Measurements from ENCODE around the gene FOXRED1. TPM values are rescaled to one million over a fixed set of nuclear protein-coding genes. Genes with fewer than 3 reads are reported as not detected.
"Not testable (repeated sequence)": the region's sequence is repeated elsewhere in the genome, so short reads cannot be mapped to it uniquely, and the experiment has no call there.

Gene FOXRED1
- total RNA-seq, 1 experiment from 2014 or later: 43.2 TPM

DNA sequence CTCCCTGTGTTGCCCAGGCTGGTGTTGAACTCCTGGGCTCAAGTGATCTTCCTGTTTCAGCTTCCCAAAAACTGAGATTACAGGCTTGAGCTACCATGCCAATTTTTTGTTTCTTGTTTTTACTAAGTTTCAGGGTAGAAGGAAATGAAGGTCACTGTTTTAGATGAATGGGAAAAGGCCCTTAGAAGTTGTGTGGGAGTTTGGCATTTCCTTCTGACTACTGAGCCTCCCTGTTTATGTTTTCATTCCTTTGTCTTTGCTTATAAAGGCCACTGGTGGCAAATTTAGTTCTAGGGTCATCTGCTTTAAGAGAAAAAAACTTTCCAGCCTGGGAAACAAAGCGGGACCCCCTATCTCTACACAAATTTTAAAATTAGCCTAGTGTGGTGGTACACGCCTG is 22.3 kb upstream of the FOXRED1 start:
- Histone ChIP-seq H3K27ac (no peak overlapping the region), H3K9me3 (ENCODE audit: insufficient read depth, low read depth) (no peaks in the 10 kb centered on the region), H3K9me2 (ENCODE audit: insufficient read depth) (no peaks in the 10 kb centered on the region), H2AFZ (no peak overlapping the region), H4K20me1 (ENCODE audit: insufficient read depth) (no peaks in the 10 kb centered on the region), H3K36me3 (ENCODE audit: low read depth) (peaks cover 7% of the 10 kb centered on the region; the same call in 1 of the 2 replicates), H3K27me3 (ENCODE audit: insufficient read depth, low read depth) (no peaks in the 10 kb centered on the region), H3K4me1 (replicated peaks; ENCODE audit: insufficient read depth) (no peaks in the 10 kb centered on the region), H3K79me2 (ENCODE audit: low read depth) (no peaks in the 10 kb centered on the region), H3K4me3 (no peak overlapping the region), H3F3A (ENCODE audit: insufficient read depth, low read depth) (no peaks in the 10 kb centered on the region), H3K4me2 (no peak overlapping the region)
- TF ChIP-seq, protein P1, sequence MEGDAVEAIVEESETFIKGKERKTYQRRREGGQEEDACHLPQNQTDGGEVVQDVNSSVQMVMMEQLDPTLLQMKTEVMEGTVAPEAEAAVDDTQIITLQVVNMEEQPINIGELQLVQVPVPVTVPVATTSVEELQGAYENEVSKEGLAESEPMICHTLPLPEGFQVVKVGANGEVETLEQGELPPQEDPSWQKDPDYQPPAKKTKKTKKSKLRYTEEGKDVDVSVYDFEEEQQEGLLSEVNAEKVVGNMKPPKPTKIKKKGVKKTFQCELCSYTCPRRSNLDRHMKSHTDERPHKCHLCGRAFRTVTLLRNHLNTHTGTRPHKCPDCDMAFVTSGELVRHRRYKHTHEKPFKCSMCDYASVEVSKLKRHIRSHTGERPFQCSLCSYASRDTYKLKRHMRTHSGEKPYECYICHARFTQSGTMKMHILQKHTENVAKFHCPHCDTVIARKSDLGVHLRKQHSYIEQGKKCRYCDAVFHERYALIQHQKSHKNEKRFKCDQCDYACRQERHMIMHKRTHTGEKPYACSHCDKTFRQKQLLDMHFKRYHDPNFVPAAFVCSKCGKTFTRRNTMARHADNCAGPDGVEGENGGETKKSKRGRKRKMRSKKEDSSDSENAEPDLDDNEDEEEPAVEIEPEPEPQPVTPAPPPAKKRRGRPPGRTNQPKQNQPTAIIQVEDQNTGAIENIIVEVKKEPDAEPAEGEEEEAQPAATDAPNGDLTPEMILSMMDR (conservative IDR thresholded peaks at IDR 0.05): no peak
- no peak for TF ChIP-seq EZH2 (IDR thresholded peaks at IDR 0.05; ENCODE audit: low read depth)
- DNase-seq: no peak
- POLR2A ChIA-PET (ENCODE audit: unreplicated experiment): interaction anchor here (0.6 kb wide), 1 partner anchor 114 kb away, joined by 6 read pairs; no protein-coding TSS in a partner anchor
- no TSS peak for BruUV-seq (replicated peaks)
- intact Hi-C loops (cut with micrococcal nuclease; ENCODE audit: unreplicated experiment): no loop called here
- CTCF ChIA-PET: no interaction called here

DNA sequence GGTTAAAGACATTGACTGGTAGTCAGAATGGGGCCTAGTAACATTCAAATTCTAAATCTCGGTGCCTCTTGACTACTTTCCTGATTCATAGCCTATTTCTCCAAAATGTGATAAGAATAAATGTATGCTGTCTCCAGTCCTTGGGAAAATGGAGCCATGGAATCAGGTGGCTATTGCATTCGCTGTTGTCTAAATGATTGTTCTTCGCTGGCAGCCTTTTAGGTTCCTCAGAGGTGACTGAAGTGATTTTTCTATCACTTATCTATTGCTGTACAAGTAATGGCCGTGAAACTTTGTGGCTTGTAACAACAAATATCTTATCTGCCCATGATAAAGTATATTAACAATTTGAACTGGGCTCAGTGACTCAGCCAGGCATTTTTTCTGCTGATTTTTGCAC is 15.7 kb upstream of the FOXRED1 start:
- H3K4me2 ChIP-seq: no peak overlapping the region
- intact Hi-C loops (cut with micrococcal nuclease; ENCODE audit: unreplicated experiment): no loop called here
- TF ChIP-seq, protein P1 (conservative IDR thresholded peaks at IDR 0.05): no peak
- TF ChIP-seq EZH2 (IDR thresholded peaks at IDR 0.05; ENCODE audit: low read depth): no peak
- no peak overlapping the region for H3K4me3 ChIP-seq
- no peak overlapping the region for H2AFZ ChIP-seq
- H3K9me3 ChIP-seq (ENCODE audit: insufficient read depth, low read depth): no peaks in the 10 kb centered on the region
- no peaks in the 10 kb centered on the region for H3K9me2 ChIP-seq (ENCODE audit: insufficient read depth)
- H3K36me3 ChIP-seq (ENCODE audit: low read depth): no peaks in the 10 kb centered on the region
- BruUV-seq (replicated peaks): no TSS peak
- H3K27ac ChIP-seq: no peak overlapping the region
- ChIA-PET CTCF (no interaction called here), POLR2A (ENCODE audit: unreplicated experiment) (no interaction called here)
- H3K4me1 ChIP-seq (replicated peaks; ENCODE audit: insufficient read depth): no peaks in the 10 kb centered on the region
- no peaks in the 10 kb centered on the region for H3K27me3 ChIP-seq (ENCODE audit: insufficient read depth, low read depth)
- H3K79me2 ChIP-seq (ENCODE audit: low read depth): no peaks in the 10 kb centered on the region
- peaks cover 10% of the 10 kb centered on the region for H3F3A ChIP-seq (ENCODE audit: insufficient read depth, low read depth)
- H4K20me1 ChIP-seq (ENCODE audit: insufficient read depth): no peaks in the 10 kb centered on the region
- DNase-seq: no peak

DNA sequence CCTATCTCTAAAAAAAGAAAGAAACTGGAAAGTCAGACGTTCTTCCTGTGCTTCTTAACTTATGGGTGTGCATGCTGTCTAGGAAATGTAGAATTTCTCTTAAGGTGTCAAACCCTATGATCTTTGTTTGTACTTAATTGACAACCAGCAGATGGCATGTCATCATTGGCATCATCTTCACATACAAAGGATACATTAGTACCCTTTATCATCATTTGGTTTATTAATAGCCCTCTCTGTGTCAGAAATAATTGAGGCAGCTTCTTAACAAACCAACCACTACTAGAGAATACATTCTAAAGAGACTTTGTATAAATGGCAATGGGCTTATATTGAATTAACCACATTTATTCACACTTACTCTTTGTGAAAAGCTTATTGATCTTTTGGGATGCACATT is 14.1 kb upstream of the FOXRED1 start:
- Histone ChIP-seq H3K27me3 (ENCODE audit: insufficient read depth, low read depth) (no peaks in the 10 kb centered on the region), H3K79me2 (ENCODE audit: low read depth) (no peaks in the 10 kb centered on the region), H3F3A (ENCODE audit: insufficient read depth, low read depth) (peaks cover 21% of the 10 kb centered on the region), H4K20me1 (ENCODE audit: insufficient read depth) (no peaks in the 10 kb centered on the region), H3K9me3 (ENCODE audit: insufficient read depth, low read depth) (no peaks in the 10 kb centered on the region), H3K4me2 (no peak overlapping the region), H3K36me3 (ENCODE audit: low read depth) (no peaks in the 10 kb centered on the region), H3K4me3 (no peak overlapping the region), H3K4me1 (replicated peaks; ENCODE audit: insufficient read depth) (no peaks in the 10 kb centered on the region), H2AFZ (no peak overlapping the region), H3K9me2 (ENCODE audit: insufficient read depth) (no peaks in the 10 kb centered on the region), H3K27ac (no peak overlapping the region)
- BruUV-seq (replicated peaks): no TSS peak
- no peak for DNase-seq
- ChIA-PET CTCF (no interaction called here), POLR2A (ENCODE audit: unreplicated experiment) (no interaction called here)
- intact Hi-C loops (cut with micrococcal nuclease; ENCODE audit: unreplicated experiment): no loop called here
- TF ChIP-seq EZH2 (IDR thresholded peaks at IDR 0.05; ENCODE audit: low read depth): no peak
- TF ChIP-seq, protein P1 (conservative IDR thresholded peaks at IDR 0.05): no peak

DNA sequence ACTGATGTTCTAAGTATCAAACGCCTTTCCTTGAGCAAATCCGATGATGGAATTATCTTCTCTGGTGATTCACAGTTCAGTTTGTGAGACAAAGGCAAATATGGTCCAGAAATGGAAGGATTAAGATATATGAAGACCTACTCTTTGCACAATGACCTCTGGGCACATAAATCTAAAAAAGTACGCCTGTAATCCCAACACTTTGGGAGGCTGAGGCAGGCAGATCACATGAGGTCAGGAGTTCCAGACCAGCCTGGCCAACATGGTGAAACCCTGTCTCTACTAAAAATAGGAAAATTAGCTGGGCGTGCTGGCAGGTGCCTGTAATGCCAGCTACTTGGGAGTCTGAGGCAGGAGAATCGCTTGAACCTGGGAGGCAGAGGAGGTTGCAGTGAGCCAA is 13.4 kb upstream of the FOXRED1 start:
- H3K79me2 ChIP-seq (ENCODE audit: low read depth); H3K4me1 ChIP-seq (replicated peaks; ENCODE audit: insufficient read depth); H4K20me1 ChIP-seq (ENCODE audit: insufficient read depth); H2AFZ ChIP-seq; H3K4me2 ChIP-seq; intact Hi-C loops (cut with micrococcal nuclease; ENCODE audit: unreplicated experiment); H3K9me2 ChIP-seq (ENCODE audit: insufficient read depth); H3K36me3 ChIP-seq (ENCODE audit: low read depth); H3K9me3 ChIP-seq (ENCODE audit: insufficient read depth, low read depth); BruUV-seq (replicated peaks); H3K4me3 ChIP-seq; H3K27ac ChIP-seq; DNase-seq; H3K27me3 ChIP-seq (ENCODE audit: insufficient read depth, low read depth); CTCF ChIA-PET; POLR2A ChIA-PET (ENCODE audit: unreplicated experiment): not testable (repeated sequence)
- H3F3A ChIP-seq (ENCODE audit: insufficient read depth, low read depth): peaks cover 21% of the 10 kb centered on the region

Measured in PC-9 (cell line).